Mesothelial cell of epicardium (in vitro differentiated cells): ENCODE measurements around the gene LAMTOR5. TPM values are rescaled to one million over a fixed set of nuclear protein-coding genes. Genes with fewer than 3 reads are reported as not detected.

Source experiments
- DNase-seq, 2 experiments: peaks; one replicate each; pipeline ENCODE4 v3.0.0; 2021; ENCODE audit warnings: low spot score in 2 of 2; ENCODE audit not compliant: unreplicated experiment in 2 of 2
- H3K27ac Mint-ChIP-seq: 2 replicates; pipeline ENCODE4 v1.8.0; 2021; ENCODE audit warnings: mixed read lengths
- H3K27me3 Mint-ChIP-seq: 2 replicates; pipeline ENCODE4 v1.8.0; 2021; ENCODE audit warnings: low read depth, mixed read lengths
- H3K36me3 Mint-ChIP-seq: 2 replicates; pipeline ENCODE4 v1.8.0; 2021; ENCODE audit warnings: mixed read lengths
- H3K4me1 Mint-ChIP-seq: 2 replicates; pipeline ENCODE4 v1.8.0; 2021; ENCODE audit warnings: mixed read lengths
- H3K4me3 Mint-ChIP-seq: 2 replicates; pipeline ENCODE4 v1.8.0; 2021; ENCODE audit warnings: mild to moderate bottlenecking, moderate library complexity, mixed read lengths
- H3K9me3 Mint-ChIP-seq: 2 replicates; pipeline ENCODE4 v1.8.0; 2021; ENCODE audit warnings: mixed read lengths
- CTCF ChIP-seq: fragments of 200-600 bp; sonication (generic); IDR thresholded peaks from one replicate; pipeline ENCODE4 v1.5.0; 2021; ENCODE audit warnings: antibody characterized with exemption; ENCODE audit not compliant: unreplicated experiment
- total RNA-seq: library from RNA; stranded (reverse); gene quantifications from 3 replicates; pipeline ENCODE4 v1.2.1, GENCODE V29; 2021

LAMTOR5 gene
- total RNA-seq, 1 donor from 2014 or later: 97.8 TPM

- no peak for DNase-seq
- Mint-ChIP-seq H3K4me1 (peaks cover 8% of the 10 kb centered on the region), H3K36me3 (peaks cover 12% of the 10 kb centered on the region), H3K4me3 (no peak overlapping the region), H3K27ac (no peak overlapping the region), H3K9me3 (no peaks in the 10 kb centered on the region), H3K27me3 (no peaks in the 10 kb centered on the region)
- no peak for TF ChIP-seq CTCF
These were observed 51.1 kb downstream of the LAMTOR5 start for GRCh38 chr1:110356379-110356778.

DNA sequence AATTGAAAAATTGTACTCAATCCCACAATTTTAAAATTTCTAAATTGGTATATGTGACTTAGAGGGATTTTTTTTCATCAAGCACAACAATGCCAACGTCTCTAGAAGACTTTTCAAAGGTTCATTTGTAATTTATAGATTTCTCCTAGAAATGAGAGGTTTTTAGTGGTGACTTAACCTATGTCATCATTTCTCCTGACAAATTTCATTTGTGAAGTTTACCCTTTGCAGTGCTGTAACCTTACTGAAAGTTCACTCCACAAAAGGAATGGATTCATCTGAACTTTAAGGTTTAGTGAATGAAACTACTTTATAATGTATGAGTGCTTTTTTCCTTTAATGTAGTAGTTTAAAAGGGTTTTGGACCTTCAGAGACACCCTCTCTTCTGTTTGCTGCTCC is 52.2 kb downstream of the LAMTOR5 start:
- Mint-ChIP-seq H3K27me3 (no peaks in the 10 kb centered on the region), H3K36me3 (peaks cover 6% of the 10 kb centered on the region), H3K9me3 (no peaks in the 10 kb centered on the region)

More for the DNA sequence above, 52.2 kb downstream of the LAMTOR5 start:
- no peak for TF ChIP-seq CTCF
- Mint-ChIP-seq H3K27ac (no peak overlapping the region), H3K4me3 (no peak overlapping the region), H3K4me1 (peaks cover 11% of the 10 kb centered on the region)
- DNase-seq: no peak

Other genes starting within 250 kb of the LAMTOR5 start
- 4.5 to 5.4 TPM (median 5.1 TPM) in 3 replicates for gene KCNC4, start 197.4 kb downstream of the LAMTOR5 start, total RNA-seq
- 39.7 to 41.9 TPM (median 41.0 TPM) in 3 replicates for gene RBM15, start 68.3 kb downstream of the LAMTOR5 start, total RNA-seq
- 13.7 to 14.4 TPM (median 13.7 TPM) in 3 replicates for gene SLC16A4, start 16.7 kb downstream of the LAMTOR5 start, total RNA-seq
- gene PROK1, start 43.5 kb upstream of the LAMTOR5 start, total RNA-seq: 0.69 to 1.3 TPM (median 0.95 TPM) in 3 replicates
- not detected in 3 replicates for gene KCNA10, start 111.5 kb upstream of the LAMTOR5 start, total RNA-seq
- 0.58 to 1.1 TPM (median 0.63 TPM) in 3 replicates for gene KCNA2, start 198.7 kb upstream of the LAMTOR5 start, total RNA-seq